Stimulated activated CD4-positive, alpha-beta T cell treated with anti-CD3 and anti-CD28 coated beads, Interleukin-2, amount 100 ng/mL, for 48 hours (primary cell): ENCODE results near the gene TNIP2.

Source experiments
- DNase-seq, 2 donors: peaks; one replicate each; pipeline ENCODE4 v3.0.0-alpha.2; 2020

The TNIP2 gene

GRCh38 chr4:2714061-2714770, 41.9 kb downstream of the TNIP2 start:
- peak in 1 of 2 donors; percentile 19 for DNase-seq

GRCh38 chr4:2713337-2713736, 42.8 kb downstream of the TNIP2 start:
- DNase-seq, result no peak

- no peak for DNase-seq
Measured at GRCh38 chr4:2712261-2712842, 43.8 kb downstream of the TNIP2 start.

- no peak for DNase-seq
Measured at GRCh38 chr4:2702770-2703169, 53.4 kb downstream of the TNIP2 start.

- DNase-seq, result no peak
Measured at GRCh38 chr4:2702361-2702760, 53.8 kb downstream of the TNIP2 start.

- no peak for DNase-seq
Measured at GRCh38 chr4:2700031-2700430, 56.1 kb downstream of the TNIP2 start.

- DNase-seq, result no peak
Measured at GRCh38 chr4:2699534-2699933, 56.6 kb downstream of the TNIP2 start.

- no peak for DNase-seq
Measured at GRCh38 chr4:2698951-2699505, 57.1 kb downstream of the TNIP2 start.

- DNase-seq, result no peak
Measured at GRCh38 chr4:2698504-2698903, 57.6 kb downstream of the TNIP2 start.

GRCh38 chr4:2697995-2698414, 58.1 kb downstream of the TNIP2 start:
- DNase-seq, result no peak

- DNase-seq, result no peak
Measured at GRCh38 chr4:2696423-2696822, 59.7 kb downstream of the TNIP2 start.

- DNase-seq, result no peak
Measured at GRCh38 chr4:2695346-2696060, 60.6 kb downstream of the TNIP2 start.

GRCh38 chr4:2694691-2695090, 61.4 kb downstream of the TNIP2 start:
- no peak for DNase-seq

- peak in 1 of 2 donors; percentile 14 for DNase-seq
Measured at GRCh38 chr4:2691952-2692435, 64.1 kb downstream of the TNIP2 start.
